ENCODE measurements around the gene ABCA2.

DNA sequence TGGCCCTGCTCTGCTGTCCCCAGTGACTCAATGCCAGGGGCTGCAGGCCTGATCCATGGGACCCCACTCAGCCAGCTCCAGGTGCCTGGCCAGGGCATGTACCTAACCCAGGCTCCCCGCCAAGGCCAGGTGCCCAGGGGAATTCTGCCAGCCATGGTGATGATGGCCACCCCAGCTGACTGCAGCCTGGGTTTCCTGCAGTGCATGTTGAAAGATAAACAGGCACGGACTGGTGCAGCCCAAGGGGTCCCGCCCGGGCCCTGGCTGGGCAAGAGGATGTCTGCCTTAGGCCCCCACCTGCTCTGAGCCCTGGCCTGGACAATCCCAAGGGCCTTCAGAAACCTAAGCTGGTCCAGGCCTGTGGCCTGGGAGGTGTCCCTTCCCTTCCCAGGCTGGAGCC, 1.2 kb downstream of the ABCA2 start:
- TF ChIP-seq POLR2A (IDR thresholded peaks at IDR 0.05; ENCODE audit: low read length) (no peak), GATA1 (IDR thresholded peaks at IDR 0.05; ENCODE audit: low read depth, low read length) (no peak)

Data from erythroblast (primary cell).